Globus pallidus (tissue), 1 donor: ENCODE data around the gene CSF3.
A peak's percentile ranks its signal among the peaks of the same experiment; 100 is the strongest.

Experiments used
- DNase-seq: peaks from one replicate; pipeline ENCODE4 v3.0.0-alpha.2; 2015; ENCODE audit warnings: low spot score

The CSF3 gene

GRCh38 chr17:40062329-40063186 is 47.3 kb downstream of the CSF3 start, which contains the start of gene THRA:
THRA (plus strand) TSS chr17:40062965; CDS start chr17:40074489, 11,524 bp downstream.
- peak; percentile 82 for DNase-seq

GRCh38 chr17:40063187-40063771 is 48.0 kb downstream of the CSF3 start:
- no peak for DNase-seq

GRCh38 chr17:40063901-40064531 is 48.8 kb downstream of the CSF3 start:
- peak; percentile 77 for DNase-seq

- peak; percentile 61 for DNase-seq
These were observed 49.9 kb downstream of the CSF3 start for GRCh38 chr17:40064971-40065768.

GRCh38 chr17:40065769-40066510 is 50.7 kb downstream of the CSF3 start:
- no peak for DNase-seq
